Mucosa of stomach (tissue), 1 donor: ENCODE results near the gene MOB3B.

ENCODE experiments used
- H3K27me3 ChIP-seq: one replicate; pipeline ENCODE4 v1.7.0; 2013; ENCODE audit warnings: mild to moderate bottlenecking, low read length; ENCODE audit not compliant: control insufficient read depth, insufficient read depth
- H3K36me3 ChIP-seq: one replicate; pipeline ENCODE4 v1.7.0; 2013; ENCODE audit warnings: low read length; ENCODE audit not compliant: control insufficient read depth, insufficient read depth
- H3K4me1 ChIP-seq: one replicate; pipeline ENCODE4 v1.7.0; 2013; ENCODE audit warnings: mild to moderate bottlenecking, low read length; ENCODE audit not compliant: control insufficient read depth, insufficient read depth
- H3K4me3 ChIP-seq: one replicate; pipeline ENCODE4 v1.7.0; 2013; ENCODE audit warnings: low read length
- H3K9ac ChIP-seq: one replicate; pipeline ENCODE4 v1.7.0; 2013; ENCODE audit warnings: mild to moderate bottlenecking, low read length, moderate library complexity
- H3K9me3 ChIP-seq: one replicate; pipeline ENCODE4 v1.7.0; 2013; ENCODE audit warnings: mild to moderate bottlenecking, low read length, moderate library complexity; ENCODE audit not compliant: control insufficient read depth
- donor health status: Pancreatic carcinoma.

Gene MOB3B

DNA sequence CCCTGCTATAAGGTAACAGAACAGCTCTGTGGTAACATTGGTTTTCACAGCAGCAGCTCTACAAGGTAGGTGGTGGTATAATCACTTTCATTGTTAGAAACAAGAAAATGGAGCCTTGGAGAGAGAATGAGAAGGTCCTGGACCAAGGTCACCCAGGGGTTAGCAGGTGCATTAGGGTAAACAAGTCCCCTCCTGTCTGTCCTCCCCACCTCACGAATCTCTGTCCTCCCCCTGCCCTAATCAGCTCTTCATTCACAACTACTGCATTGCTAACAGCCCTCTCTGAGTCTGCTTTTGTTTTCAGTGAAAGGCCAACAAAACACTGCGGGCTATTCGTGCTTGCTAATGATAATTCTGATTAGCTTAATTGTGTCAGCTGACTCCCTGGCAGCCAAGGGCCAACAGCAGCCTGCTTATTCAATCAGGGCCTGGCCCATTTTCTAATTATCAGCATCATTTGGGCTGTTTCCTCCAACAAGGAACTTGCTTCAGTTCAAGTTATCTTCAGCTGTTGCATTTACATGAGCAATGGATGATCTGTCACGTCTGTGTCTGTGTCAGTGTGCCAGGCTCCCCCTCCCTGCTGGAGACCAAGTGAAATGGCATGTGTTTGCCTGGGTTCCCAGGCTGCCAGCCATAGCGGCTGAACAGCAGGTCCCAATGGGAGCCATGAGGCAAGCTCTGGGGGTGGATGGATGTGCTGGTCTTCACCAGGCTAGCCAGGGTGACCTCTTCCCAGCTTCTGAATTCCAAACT, 176.0 kb downstream of the MOB3B start:
- H3K27me3 ChIP-seq = no peaks in the 10 kb centered on the region
- peaks cover 20% of the 10 kb centered on the region for H3K4me1 ChIP-seq
- no peak overlapping the region for H3K9ac ChIP-seq
- no peaks in the 10 kb centered on the region for H3K36me3 ChIP-seq
- H3K4me3 ChIP-seq = no peak overlapping the region
- H3K9me3 ChIP-seq = no peaks in the 10 kb centered on the region

DNA sequence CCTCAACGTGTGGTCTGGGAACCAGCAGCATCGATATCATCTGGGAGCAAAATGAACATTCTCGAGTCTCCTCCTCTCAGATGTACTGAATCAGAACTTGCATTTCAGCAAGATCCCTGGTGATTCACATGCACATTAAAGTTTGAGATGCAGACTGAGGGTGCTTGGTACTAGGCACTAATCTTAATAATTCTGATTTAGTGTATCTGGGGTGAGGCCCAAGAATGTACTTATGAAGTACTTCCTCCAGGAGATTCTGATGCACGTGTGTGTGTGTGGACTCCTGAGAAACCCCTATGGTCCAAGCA, 176.5 kb downstream of the MOB3B start:
- Histone ChIP-seq H3K4me1 (peaks cover 21% of the 10 kb centered on the region), H3K9ac (no peak overlapping the region)

DNA sequence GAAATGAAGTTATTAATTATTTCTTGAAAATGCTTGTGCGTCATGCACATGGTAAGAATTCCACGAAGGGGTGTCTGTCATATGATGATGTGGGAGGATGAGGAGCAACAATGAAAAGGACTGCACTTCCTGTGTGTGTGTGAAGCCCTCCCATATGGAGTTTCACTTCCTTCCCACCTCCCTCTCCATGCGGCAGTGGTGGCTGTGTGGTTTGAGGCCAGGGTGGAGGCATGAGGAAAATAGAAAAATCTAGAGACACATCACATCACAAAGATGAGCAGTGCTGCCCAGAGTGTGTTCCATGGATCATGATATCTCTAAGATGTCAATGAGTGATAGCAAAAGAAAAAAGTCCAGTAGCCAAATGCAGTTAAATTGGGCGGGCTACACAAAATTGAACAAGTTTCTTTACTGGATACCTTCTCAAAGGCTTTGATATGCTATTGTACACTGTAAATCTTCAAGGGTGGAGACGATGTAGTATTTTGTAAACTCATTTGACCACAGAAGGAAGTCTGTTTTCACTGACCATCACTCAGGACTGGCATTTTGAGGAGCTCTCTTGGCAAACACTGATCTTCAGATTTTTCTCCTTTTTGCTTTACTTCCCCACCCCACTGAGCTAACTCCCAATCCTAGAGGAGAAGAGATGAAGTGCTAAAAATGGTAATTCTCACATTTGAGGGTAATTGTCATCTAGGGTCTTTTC, 177.0 kb downstream of the MOB3B start:
- Histone ChIP-seq H3K4me3 (no peak overlapping the region), H3K9me3 (no peaks in the 10 kb centered on the region), H3K27me3 (no peaks in the 10 kb centered on the region), H3K4me1 (peaks cover 21% of the 10 kb centered on the region), H3K9ac (no peak overlapping the region), H3K36me3 (no peaks in the 10 kb centered on the region)

More for the DNA sequence above, 176.5 kb downstream of the MOB3B start:
- Histone ChIP-seq H3K36me3 (no peaks in the 10 kb centered on the region), H3K9me3 (no peaks in the 10 kb centered on the region), H3K27me3 (no peaks in the 10 kb centered on the region), H3K4me3 (no peak overlapping the region)

DNA sequence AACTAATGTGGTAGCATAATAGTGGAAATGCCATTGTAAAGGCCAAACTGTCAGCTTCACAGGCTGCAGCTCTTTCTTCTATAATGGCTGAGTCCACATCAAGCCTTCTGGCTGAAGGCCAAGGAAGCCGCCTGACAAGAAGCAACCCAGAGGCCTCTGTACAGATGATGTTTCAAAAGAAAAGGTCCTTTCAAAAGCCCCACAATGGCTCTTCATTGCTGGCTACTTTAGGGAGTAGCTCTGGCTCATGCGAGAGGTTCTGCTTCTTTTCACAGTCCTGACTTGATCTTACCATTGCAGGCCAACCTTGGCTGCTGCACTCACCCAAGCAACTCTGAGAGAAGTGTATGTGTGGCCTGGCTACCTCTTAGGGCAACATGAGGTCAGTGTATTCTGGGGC, 178.2 kb downstream of the MOB3B start:
- H3K9me3 ChIP-seq = no peaks in the 10 kb centered on the region
- no peak overlapping the region for H3K9ac ChIP-seq
- H3K27me3 ChIP-seq = no peaks in the 10 kb centered on the region
- no peaks in the 10 kb centered on the region for H3K36me3 ChIP-seq
- H3K4me3 ChIP-seq = no peak overlapping the region
- H3K4me1 ChIP-seq = peaks cover 21% of the 10 kb centered on the region

DNA sequence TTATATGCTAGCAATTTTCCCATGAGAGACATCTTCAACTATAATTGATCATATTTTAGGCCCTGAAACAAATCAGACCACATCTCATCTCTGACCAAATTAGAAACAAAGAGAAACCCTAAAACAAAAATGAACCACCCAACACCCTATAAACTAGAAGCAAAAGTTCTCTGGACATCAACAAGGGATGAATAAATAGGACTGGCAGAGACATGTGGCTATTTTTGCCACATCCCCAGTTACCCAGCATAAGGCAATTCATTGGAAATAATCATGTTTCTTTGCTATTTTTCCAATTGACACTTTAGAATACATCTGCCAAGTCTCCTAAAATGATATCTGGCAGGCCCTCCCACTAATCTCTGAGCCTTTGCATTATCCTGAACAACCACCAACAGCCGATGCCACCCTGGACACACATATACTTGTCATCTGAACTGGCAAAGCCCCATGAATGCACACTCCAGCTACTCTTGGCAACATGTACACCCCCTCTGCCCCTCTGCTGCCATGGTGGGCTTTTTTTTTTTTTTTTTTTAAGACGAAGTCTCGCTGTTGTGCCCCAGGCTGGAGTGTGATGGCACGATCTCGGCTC, 179.1 kb downstream of the MOB3B start:
- H3K4me1 ChIP-seq = peaks cover 21% of the 10 kb centered on the region

DNA sequence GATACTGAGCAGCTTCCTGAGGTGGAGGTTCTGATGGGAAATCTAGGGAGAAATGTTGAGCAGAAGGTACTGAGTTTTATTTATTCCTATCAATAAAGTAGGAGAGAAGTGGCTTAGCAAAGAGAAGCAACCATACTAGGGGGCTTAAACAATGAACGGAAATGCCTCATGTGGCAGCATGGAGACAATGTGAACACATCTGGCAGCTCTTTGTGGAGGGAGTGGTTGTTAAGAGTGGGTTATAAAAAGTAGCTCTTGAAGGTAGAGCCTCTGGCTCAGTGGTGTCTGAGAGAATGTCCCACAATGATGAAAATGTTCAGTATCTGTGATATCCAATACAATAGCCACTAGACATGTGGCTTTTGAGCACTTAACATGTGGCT, 179.9 kb downstream of the MOB3B start:
- Histone ChIP-seq H3K4me1 (peaks cover 21% of the 10 kb centered on the region), H3K27me3 (no peaks in the 10 kb centered on the region), H3K36me3 (no peaks in the 10 kb centered on the region), H3K4me3 (no peak overlapping the region), H3K9me3 (no peaks in the 10 kb centered on the region), H3K9ac (no peak overlapping the region)

More for the DNA sequence above, 179.1 kb downstream of the MOB3B start:
- H3K9ac ChIP-seq = no peak overlapping the region
- H3K27me3 ChIP-seq = no peaks in the 10 kb centered on the region
- H3K36me3 ChIP-seq = no peaks in the 10 kb centered on the region
- H3K4me3 ChIP-seq = no peak overlapping the region
- H3K9me3 ChIP-seq = no peaks in the 10 kb centered on the region

DNA sequence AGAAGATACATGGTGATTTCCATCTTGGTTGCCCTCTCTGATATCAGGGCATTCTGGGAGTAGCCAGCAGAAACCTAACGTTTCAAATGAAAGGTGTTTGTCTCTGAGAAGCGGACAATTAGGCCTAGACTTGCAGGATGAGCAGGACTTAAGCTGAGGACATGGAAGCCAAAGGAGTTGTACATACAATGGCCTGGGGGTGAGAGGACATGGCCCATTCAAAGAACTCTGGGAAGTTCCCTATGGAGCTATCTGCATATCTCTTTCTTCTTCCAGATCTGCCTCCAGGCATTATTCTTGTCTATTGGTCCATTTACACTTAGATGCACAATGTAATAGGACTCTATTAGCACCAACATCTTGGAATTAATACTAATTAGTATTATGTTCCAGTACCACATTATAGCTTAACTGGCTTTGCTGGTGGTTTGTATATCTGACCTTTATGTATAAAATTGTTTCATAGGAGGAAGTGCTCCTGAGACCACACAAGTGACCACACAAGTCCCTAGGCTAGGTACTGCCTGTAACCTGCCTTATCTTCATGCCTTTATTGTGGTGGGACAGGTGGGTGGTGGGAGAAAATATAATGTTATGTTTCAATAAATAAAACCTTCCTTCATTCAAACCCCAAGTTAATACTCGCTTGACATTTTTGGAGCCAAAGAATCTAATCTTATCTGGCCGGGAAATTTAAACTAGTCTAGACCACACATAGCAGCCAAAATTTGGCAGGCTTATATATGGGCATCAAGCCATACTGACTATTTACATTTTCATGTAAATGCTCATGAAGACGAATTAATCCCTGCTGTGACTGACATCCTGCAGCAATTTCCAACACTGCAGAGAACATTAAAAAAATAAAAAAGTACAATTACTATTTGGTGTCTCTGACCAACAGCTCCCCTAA, 180.6 kb downstream of the MOB3B start:
- Histone ChIP-seq H3K36me3 (no peaks in the 10 kb centered on the region), H3K9ac (no peak overlapping the region), H3K4me3 (no peak overlapping the region), H3K9me3 (no peaks in the 10 kb centered on the region), H3K27me3 (no peaks in the 10 kb centered on the region), H3K4me1 (peaks cover 21% of the 10 kb centered on the region)

DNA sequence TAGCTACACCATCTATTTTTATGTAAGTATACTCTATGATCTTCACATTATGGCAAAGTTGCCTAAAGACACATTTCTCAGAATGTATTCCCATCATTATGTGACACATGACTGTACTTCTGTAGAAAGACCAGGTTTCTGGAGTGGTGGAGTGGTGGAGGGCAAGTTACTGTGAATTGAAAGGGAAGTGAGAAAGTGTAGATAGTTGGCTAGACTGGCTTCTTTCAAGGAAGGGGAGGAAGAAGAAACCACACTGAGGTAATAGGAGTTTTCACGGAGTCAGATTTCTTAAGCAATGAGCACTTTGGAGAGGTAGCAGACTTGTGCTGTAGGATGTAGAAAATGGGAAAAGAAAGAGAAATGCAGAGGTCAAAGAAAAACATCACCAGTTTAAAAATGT, 181.7 kb downstream of the MOB3B start:
- H3K9ac ChIP-seq = no peak overlapping the region
- H3K9me3 ChIP-seq = no peaks in the 10 kb centered on the region
- no peaks in the 10 kb centered on the region for H3K27me3 ChIP-seq
- peaks cover 10% of the 10 kb centered on the region for H3K4me1 ChIP-seq
- H3K4me3 ChIP-seq = no peak overlapping the region
- no peaks in the 10 kb centered on the region for H3K36me3 ChIP-seq

DNA sequence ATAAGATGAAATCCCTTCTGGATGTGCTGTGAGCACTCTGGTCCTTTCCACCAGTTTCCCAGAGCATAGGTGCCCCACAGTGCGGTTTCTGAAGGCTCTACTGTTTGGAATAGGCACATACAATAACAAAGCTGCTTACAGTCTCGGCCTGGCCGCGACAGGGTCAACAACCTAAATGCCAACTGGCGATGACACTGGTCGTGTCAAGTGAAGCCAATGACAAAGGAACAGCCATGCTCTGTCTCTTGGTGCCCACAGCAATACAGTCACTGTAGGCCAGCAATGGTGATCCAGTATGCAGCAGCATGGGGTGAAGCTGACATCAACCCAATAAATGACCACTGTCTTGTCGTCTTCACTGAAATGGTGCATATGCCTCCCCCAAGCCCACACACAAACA, 184.8 kb downstream of the MOB3B start:
- Histone ChIP-seq H3K4me1 (peaks cover 20% of the 10 kb centered on the region), H3K27me3 (no peaks in the 10 kb centered on the region), H3K36me3 (no peaks in the 10 kb centered on the region), H3K9me3 (no peaks in the 10 kb centered on the region), H3K4me3 (no peak overlapping the region), H3K9ac (no peak overlapping the region)

DNA sequence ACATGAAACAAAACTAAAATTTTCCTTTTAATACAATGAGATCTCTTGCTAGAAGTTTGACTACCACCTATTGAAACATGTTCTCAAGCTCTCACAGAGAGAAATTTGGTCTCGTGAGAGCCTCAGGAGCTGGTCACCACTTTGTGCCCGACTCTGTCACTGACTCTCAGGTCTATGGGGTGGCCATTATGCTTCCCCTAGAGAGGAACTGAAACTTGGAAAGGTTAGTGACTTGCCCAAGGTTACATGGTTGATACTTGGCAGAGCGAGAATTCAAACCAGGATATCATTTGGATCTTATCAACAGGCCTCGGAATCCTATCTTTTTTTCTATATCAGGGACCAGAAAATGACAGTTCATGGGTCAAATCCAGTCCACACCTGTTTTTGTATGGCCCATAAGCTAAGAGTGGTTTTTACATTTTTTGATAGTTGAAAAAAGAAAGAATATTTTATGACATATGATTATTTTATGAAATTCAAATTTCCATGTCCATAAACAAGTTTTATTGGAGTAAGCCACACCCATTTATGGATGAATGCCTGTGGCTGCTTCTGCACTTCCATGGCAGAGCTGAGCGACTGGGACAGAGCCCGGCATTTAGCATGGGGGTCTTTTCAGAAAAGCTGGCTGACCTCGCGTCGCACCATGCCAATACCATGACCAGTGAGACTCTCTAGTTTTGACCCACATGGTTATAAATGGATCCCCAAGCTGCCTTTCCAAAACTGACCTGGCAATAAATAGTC, 187.9 kb downstream of the MOB3B start:
- Histone ChIP-seq H3K4me1 (peaks cover 36% of the 10 kb centered on the region), H3K4me3 (no peak overlapping the region), H3K36me3 (no peaks in the 10 kb centered on the region), H3K27me3 (no peaks in the 10 kb centered on the region), H3K9ac (no peak overlapping the region), H3K9me3 (no peaks in the 10 kb centered on the region)

DNA sequence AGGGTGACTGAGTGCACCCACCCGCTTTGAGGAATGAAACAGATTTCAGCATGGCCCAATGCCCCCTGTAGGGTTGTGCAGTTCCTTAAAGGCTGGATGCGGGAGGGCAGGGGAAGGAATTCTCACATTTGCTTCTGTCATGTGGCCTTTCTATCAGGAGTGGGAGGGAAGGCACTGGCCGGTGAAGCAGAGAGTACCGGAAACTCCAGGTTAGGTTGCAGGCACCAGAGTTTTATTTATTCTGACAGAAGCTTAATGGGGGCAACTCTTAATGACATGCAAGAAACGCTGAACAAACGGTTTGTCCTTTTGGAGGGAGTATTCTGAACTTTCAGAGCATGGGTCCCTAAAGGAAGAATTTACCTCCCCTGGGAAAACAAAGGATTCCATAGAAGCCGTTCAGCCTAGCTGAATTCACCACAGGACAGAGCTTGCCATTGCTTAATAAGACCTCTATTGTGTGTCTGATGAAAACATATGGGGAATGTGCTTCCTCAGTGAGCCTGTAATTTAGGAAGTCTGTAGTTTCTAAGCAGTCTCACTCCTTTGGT, 188.6 kb downstream of the MOB3B start:
- H3K9ac ChIP-seq = no peak overlapping the region
- H3K9me3 ChIP-seq = no peaks in the 10 kb centered on the region
- H3K4me1 ChIP-seq = peaks cover 36% of the 10 kb centered on the region
- no peaks in the 10 kb centered on the region for H3K36me3 ChIP-seq
- H3K4me3 ChIP-seq = no peak overlapping the region
- no peaks in the 10 kb centered on the region for H3K27me3 ChIP-seq
